Stimulated activated CD4-positive, alpha-beta T cell treated with anti-CD3 and anti-CD28 coated beads, TNF-alpha, amount 100 ng/mL, for 48 hours (primary cell): Measurements from ENCODE around the gene RNF11.
"Not testable (repeated sequence)": the region's sequence is repeated elsewhere in the genome, so short reads cannot be mapped to it uniquely, and the experiment has no call there.

ENCODE experiments used
- DNase-seq, 3 donors: peaks; one replicate each; pipeline ENCODE4 v3.0.0-alpha.2; 2020; ENCODE audit warnings: low read depth in 3 of 3

Gene RNF11, protein sequence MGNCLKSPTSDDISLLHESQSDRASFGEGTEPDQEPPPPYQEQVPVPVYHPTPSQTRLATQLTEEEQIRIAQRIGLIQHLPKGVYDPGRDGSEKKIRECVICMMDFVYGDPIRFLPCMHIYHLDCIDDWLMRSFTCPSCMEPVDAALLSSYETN

DNA sequence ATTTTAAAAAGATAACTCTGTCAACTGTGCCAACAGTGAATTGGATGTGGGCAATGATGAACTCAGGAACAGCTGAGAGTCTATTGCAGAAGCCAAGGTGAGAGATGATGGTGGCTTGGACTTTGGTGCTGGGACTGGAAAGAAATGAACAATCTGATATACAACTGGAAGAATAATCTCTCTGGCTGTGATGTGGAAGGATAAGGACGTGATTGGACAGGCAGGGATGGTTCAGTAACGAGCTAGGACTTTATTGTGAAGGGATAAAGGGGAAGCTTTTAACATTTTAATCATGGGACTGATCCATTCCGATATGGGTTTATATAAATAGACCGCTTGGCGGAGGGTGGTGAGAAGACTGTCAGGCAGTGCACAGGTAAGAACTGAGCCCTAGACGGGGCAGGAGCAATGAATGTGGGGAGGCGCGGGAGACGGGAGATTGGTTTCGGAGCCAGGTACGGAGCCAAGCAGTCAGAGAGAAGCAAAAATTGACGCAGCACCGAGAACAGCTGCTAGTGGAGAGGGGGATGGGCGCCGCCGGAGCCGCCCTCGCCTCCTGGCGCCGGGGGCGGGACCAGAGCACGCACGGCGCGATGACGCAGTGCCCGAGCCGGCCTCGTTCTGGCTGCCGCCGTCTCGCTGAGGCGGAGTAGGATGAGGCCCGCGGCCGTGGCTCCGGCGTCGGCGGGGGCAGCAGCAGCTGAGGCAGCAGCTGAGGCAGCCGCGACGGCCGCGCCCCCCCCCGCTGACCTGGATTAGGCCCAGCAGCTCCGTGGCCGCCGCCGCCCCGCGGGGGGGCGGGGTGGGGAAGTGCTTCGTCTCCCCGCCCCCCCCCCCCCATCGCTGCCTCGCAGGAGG, at the start of gene RNF11:
Gene RNF11 (plus strand): TSS at position 601 of the 858 bp plus-strand sequence. CDS start 484 bp downstream, outside the sequence.
- peak; percentile 84 to 93 (median 85) for DNase-seq

DNA sequence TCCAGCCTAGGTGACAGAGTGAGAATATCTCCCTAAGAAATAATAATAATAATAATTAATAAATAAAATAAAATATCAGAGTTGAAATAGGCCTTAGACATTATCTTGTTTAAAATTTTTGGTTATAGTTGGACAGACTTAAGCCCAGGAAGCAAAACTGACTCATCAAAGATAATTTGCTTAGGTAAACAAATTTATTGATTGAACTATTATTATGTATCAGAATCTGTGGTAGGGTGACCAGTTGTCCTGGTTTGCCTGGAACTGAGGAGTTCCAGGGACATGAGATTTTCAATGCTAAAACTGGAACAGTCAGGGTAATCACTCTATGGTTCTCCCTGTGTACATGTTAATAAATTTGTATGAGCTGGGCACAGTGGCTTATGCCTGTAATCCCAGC, 47.8 kb upstream of the RNF11 start:
- no peak for DNase-seq

DNA sequence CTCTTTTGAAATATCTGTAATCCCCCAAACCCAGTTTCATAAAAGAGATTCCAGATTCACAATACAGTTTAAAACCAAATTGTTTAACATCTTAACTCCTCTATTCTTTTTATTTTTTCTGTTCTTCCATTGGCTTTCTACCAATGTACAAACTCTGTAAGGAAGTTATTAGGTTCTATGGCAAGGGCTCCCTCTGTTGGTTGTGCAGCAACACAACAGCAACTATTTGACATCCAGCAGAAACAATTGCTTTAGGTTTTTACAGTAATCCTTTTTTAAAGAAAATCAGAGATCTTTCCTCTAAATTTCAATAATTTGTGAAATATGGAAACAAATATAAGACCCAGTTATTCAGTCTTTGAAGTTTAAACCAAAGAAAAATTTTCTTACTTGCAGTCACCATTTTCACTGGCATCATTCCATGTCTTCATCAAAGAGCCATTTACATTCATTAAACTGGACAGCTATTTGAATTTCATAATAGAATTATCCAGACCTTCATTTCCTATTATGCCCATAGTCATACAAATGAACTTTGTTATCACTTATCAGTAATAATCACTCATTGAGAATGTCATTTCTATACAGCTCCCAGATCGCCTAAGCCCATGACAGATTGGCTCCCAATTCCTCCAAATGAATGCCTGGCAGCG, 46.5 kb upstream of the RNF11 start:
- DNase-seq: peak in 2 of 3 donors; percentile 6 to 38

DNA sequence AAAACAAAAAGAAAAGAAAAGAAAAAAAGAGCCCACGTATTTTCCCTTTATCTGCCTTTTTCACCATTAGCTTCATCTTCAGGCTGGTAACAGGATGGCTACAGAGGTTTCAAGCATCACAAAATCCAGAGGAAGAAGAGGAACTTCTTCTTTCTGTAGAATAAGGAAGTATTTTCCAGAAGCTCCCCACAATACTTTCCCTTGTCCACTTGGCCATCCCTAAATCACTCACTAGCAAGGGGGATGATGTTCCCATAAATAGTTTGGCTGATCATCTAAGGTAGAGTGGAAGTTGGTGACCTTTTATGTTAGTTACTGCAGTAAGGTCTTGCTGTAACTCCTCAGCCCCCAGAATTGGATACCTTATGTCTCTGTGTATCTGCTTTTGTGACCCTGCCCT, 45.1 kb upstream of the RNF11 start:
- no peak for DNase-seq

DNA sequence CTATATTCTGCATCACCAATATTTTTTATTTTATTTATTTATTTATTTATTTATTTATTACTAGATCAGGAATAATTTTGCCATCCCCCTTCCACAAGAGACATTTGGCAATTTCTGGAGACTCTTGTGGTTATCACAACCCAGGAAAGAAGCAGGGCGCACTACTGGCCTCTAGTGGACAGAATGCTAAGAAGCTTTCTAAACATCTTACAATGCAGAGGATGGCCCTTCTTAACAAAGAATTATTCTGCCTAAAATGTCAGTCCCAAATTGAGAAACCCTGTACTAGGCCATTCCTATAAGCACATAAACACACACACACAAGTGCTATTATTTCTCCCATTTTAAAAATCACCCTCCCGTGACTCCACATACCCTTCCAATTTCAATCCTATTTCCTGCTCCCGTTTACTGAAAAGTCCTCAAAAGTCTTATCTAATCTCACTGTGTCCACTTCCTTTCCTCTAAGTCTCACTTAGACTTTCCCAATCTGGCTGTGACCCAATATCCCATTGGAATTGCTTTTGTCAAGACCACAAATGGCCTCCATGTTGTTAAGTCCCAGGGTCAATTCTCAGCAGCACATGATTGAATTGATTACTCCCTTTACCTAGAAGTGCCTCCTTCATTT, 43.7 kb upstream of the RNF11 start:
- DNase-seq: peak; percentile 16 to 58 (median 41)

DNA sequence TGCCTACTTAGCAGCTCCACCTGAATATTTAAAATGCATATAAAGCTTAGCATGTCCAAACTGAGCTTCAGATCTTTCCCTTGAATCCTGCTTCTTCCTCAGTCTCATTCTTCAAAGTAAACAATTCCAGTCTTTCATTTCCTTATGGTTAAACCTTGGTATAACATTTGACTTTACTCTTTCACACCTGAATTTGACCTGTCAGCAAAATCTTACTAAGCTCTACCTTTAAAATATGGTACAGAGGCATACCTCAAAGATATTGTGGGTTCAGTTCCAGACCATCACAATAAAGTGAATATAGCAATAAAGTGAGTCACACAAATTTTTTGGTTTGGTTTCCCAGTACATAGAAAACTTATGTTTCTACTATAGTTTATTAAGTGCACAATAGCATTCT, 42.5 kb upstream of the RNF11 start:
- DNase-seq: no peak

DNA sequence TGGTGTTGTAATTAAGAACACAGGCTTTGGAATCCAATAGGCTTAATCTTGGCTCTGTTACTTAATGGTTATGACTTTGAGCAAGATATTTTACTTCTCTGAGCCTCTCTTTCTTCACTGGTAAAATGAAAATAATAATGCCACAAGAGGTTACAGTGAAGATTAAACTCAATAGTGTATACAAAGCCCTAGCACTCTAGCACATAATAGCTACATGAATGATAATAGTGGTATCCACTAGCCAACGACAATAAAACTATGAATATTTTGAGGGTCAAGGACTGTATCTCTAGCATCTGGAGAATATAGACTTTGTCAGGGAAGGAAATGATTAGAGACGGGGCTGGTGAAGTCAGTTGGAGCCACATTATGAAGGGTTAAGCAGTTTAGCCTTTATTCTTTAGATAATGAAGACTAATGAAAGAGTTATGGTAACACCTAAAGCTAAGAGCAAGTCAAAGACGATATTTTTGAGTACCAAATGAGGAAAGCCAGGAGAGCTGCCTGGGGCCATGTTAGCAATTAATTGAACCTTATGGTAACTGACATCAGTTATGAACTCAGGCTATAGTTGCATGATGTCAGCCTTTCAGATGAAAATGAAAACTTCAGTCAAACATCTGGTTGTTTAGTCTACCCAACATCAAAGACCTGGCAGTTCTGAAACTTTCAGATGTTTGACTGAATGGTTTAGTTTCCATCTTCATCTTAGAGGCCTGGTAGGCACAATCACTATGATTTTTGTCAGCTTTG, 32.8 kb upstream of the RNF11 start:
- DNase-seq: no peak

DNA sequence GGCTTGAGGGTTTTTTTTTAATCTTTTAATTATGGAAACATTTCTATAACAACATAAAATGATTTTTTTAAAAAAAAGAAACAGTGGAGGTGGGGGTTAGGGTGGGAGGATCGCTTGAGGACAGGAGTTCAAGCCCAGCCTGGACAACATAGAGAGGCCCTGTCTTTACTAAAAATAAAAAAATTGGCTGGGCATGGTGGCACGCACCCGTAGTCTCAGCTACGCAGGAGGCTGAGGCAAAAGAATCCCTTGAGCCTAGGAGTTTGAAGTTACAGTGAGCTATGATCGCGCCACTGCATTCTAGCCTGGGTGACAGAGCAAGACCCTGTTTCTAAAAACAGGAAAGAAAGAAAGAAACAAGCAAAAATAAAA, 32.2 kb upstream of the RNF11 start:
- no peak for DNase-seq

DNA sequence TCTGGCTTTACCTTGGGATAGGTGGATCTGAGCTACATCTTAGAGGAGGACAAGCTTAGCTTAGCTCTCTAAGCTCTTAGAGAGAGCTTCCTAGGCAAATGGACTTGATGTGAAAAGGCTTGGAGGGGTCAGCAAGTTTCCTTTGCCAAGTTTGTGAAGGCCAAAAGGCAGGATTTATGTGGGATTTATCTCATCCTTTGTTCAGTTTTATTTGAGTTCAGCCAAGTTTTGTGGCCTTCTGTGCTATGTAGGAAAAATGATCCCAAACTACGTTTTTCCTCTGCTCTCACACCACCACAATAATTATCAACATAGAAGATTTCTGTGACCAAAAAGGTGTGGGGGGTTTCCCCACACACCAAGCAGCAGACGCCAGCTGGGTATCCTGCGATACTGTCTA, 26.0 kb upstream of the RNF11 start:
- DNase-seq: no peak

DNA sequence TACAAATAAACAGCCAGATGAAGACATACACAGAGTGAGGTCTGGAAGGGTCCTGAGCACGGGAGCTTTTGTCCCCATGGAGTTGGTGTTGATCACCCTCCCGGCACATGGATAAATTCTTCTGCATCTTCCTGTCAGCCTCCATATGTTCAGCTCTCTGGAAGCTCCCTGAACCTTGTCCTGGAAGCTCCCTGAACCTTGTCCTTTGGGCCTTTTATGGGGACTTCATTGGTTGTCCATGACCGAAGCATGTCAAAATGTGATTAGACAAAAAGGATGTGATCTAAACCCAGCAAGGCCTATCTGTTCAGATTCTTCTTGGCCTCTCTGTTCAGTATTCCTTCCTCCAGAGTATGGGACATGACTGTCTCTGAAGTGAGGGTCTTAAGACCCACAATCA, 25.4 kb upstream of the RNF11 start:
- DNase-seq: no peak

DNA sequence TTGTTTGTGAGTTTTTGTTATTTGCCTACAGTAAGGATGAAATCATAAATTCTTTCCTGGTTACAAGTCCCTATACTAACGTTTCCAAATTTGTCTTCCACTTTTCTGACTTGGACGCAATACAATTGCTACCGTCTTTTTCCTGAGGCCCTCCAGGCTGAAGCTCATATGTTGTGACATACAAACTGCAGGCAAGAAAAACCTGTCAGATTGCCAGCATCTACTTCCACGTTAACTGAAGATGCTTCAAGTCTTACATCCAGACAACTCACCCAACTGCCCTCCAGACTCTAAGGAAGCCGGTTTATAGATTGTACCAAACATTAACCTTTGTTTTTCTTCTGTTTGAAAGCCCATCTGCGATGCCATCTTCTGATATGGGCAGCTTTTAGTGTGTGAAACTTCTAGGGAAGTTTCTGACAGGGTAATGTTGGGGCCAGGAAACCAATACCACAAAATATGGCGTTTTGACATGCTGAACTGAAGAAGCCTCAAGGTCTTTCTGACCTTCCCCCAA, 21.4 kb upstream of the RNF11 start:
- no peak for DNase-seq

DNA sequence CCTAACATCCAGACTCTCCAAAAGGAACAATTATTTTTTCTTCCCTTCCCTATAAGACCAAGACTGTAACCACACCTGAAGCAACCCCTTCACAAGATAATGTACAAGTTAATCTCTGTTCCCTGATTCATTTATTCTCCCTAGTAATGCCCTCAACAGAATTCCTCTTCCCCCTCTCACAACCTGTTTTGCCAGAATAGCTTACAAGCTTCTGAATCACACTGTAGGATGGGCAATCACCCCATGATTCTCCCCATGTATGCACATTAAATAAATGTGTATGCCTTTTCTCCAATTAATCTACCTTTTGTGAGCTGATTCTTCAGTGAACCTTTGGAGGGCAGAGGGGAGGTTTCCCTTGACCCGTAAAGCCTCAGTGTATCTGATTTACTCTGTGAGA, 20.9 kb upstream of the RNF11 start:
- no peak for DNase-seq

DNA sequence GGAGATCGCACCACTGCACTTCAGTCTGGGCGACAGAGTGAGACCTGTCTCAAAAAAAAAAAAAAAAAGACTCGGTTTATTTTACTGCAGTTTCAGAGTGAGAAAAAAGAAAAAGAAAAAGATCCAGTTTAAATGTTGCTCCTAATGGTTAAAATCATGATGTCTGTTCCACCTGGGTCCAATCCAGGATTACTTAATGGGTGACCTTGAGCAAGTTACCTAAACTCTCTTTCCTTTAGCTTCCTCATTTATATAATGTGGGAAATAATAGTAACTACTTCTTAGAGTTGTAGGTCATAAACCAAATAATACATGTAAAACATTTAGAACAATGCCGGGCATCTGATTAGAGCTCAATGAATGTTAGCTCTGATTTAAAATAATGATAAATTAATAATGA, 19.4 kb upstream of the RNF11 start:
- no peak for DNase-seq

DNA sequence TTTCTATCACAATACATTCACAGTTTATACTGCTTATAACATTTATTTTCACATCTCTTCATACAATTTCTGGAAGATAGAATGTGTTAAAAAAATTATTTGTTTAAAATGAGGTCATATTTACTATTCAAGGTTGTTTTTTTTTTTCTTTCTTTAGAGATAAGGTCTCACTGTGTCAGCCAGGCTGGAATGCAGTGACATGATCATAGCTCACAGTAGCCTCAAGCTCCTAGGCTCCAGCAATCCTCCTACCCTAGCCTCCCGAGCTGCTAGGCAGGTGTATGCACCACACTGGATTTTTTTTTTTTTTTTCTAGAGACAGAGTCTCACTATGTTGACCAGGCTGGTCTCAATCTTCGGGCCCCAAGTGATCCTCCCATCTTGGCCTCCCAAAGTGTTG, 19.0 kb upstream of the RNF11 start:
- no peak for DNase-seq

DNA sequence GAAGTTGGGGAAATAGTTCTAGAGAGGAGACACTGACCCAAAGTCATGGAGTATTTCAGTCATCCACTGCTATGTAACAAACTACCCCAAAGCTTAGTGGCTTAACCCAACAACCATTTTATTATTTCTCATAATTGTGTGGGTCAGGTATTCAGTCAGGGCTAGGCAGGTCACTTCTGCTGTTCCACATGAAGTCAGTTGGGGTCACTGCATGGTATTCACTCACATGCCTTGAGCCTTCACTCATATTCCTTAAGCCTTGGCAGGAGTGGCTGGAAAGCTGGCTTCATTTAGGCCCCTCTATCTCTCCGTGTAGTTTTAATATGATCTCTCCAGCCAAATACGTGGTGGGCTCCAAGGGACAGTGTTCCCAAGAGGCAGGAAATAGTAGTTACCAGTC, 17.5 kb upstream of the RNF11 start:
- no peak for DNase-seq

DNA sequence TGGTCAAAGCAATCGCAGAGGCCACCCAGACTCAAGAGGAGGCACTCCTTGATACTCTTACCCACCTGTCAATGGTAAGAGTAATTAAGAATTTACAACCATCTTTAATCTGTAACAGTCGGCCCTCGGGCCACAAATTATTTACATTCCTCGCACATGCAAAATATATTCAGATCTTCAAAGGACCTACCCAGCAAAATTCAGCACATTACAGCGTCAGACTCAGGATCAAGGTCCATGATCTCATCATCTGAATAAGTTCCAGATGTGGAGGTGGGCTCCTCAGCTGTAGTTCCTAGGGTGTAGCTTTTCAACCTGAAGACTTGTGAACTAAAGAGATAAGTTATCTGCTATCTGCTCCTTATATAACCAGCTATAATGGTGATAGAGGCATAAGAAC, 17.1 kb upstream of the RNF11 start:
- no peak for DNase-seq

DNA sequence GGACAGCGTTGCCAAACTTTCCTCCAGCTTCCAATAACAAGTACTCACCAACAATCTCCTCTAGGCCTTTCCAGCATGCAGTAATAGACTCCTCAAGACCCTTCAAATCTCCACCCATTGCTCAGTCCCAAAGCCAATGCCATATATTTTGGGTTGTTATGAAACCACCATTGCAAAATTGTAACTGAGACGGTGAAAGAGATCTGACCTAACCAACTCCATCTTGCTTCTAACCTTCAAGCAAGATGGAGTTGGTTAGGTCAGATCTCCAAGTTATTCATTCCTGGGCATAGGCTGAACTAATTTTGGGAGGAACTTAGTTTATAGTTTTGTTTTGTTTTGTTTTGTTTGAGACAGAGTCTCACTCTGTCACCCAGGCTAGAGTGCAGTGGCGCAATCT, 14.5 kb upstream of the RNF11 start:
- DNase-seq: not testable (repeated sequence)

DNA sequence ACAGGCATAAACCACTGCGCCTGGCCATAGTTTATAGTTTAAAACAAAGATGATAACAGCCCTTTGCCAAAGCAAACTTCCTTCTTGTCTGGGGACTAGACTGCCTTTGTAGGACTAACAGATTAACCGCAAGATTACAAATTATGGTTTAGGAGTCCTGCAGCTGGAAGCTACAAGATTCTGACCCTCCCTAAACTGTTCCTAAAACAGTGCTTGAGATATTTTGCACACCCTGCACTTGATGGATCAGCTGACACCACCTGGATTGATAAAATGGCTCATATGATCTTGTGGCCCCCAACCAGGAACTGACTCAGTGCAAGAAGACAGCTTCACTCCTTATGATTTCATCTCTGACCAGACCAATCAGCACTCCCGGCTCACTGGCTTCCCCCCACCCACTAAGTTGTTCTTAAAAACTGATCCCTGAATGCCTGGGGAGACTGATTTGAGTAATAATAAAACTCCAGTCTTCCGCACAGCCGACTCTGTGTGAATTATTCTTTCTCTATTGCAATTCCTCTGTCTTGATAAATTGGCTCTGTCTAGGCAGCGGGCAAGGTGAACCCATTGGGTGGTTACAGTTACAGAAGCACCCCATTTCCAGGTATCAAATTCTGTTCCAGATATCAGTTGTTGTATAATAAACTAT, 13.8 kb upstream of the RNF11 start:
- DNase-seq: no peak

DNA sequence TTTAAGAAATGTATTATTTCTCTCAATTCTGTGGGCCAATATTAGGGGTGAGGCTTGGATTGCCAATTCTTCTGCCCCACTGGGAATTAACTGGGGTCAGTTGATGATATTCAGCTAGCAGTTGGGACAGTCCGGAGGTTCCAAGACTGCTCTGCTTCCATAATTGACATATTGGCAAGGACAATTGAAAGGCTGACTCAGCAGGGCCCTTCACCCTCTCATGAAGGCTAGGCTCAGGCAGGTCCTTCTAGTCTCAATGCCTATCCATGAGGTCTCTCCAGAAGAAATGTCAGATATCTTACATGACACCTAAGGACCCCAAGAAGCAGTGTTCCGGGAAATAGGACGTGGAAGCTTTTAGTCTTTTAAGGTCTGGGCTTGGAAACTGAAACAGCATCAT, 13.3 kb upstream of the RNF11 start:
- DNase-seq: no peak

DNA sequence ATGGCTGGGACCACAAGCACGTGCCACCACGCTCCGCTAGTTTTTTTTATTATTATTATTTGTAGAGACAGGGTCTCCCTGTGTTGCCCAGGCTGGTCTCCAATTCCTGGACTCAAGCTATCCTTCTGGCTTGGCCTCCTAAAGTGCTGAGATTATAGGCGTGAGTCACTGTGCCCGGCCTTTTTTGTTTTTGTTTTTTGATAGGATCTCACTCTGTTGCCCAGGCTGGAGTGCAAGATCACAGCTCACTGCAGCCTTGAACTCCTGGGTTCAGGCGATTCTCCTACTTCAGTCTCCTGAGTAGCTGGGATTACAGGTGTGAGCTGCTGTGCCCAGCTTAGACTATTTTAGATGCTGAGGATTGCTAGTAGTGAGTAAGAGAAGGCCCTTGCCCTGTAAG, 11.8 kb upstream of the RNF11 start:
- no peak for DNase-seq
